ENCODE measurements around the gene SMCO4.

GRCh38 chr11:93492464-93493251 is 50.5 kb downstream of the SMCO4 start:
- no peak for TF ChIP-seq CTCF (IDR thresholded peaks at IDR 0.05)
- no peak for TF ChIP-seq POLR2AphosphoS5 (IDR thresholded peaks at IDR 0.05)
- no peak for TF ChIP-seq POLR2A (IDR thresholded peaks at IDR 0.05)

Data from sigmoid colon (tissue), 4 donors.